Right atrium auricular region (tissue), 2 donors: ENCODE results near the gene SNORC. TPM values are rescaled to one million over a fixed set of nuclear protein-coding genes. Genes with fewer than 3 reads are reported as not detected.
"Not testable (repeated sequence)": the region's sequence is repeated elsewhere in the genome, so short reads cannot be mapped to it uniquely, and the experiment has no call there.

Experiments used
- DNase-seq: peaks from one replicate; pipeline ENCODE4 v3.0.0-alpha.2; 2019; ENCODE audit warnings: low spot score
- H3K27ac ChIP-seq, 2 donors: fragments of 200-600 bp; sonication (generic); 1 replicate in 1 of 2; 2 replicates in 1 of 2; pipeline ENCODE4 v1.5.1; 2016 to 2019
- H3K27me3 ChIP-seq, 2 donors: fragments of 200-600 bp; sonication (generic); one replicate each; pipeline versions ENCODE4 v1.5.1 to v1.6.0; 2017 to 2019
- H3K36me3 ChIP-seq: fragments of 200-600 bp; sonication (generic); one replicate; pipeline ENCODE4 v1.5.1; 2016
- H3K4me1 ChIP-seq, 2 donors: fragments of 200-600 bp; sonication (generic); one replicate each; pipeline versions ENCODE4 v1.5.1 to v1.6.0; 2017 to 2019
- H3K4me3 ChIP-seq, 2 donors: fragments of 200-600 bp; sonication (generic); 1 replicate in 1 of 2; 2 replicates in 1 of 2; pipeline ENCODE4 v1.5.1; 2017 to 2019; ENCODE audit warnings: mild to moderate bottlenecking in 1 of 2, moderate library complexity in 1 of 2
- H3K9me3 ChIP-seq, 2 donors: fragments of 200-600 bp; sonication (generic); one replicate each; pipeline ENCODE4 v1.5.1; 2019
- CTCF ChIP-seq, 2 donors: fragments of 200-600 bp; sonication (generic); IDR thresholded peaks; one replicate each; pipeline ENCODE4 v1.5.1; 2019; ENCODE audit warnings: antibody characterized with exemption in 2 of 2
- total RNA-seq, 2 donors: library from RNA; depleted of rRNA; stranded (reverse); fragments of >200 nt; gene quantifications; one replicate each; pipeline ENCODE4 v1.1.0, GENCODE V29; 2016

SNORC gene
- total RNA-seq, 2 donors from 2014 or later, result 0.12 to 0.30 TPM

GRCh38 chr2:232850039-232850438 lies 20.0 kb upstream of the SNORC start:
- peaks cover 0 to 8% of the 10 kb centered on the region in 2 donors for H3K4me1 ChIP-seq
- H3K27ac ChIP-seq, result no peak overlapping the region
- H3K4me3 ChIP-seq, result no peak overlapping the region
- peaks cover 72% of the 10 kb centered on the region for H3K36me3 ChIP-seq
- DNase-seq, result no peak
- no peaks in the 10 kb centered on the region for H3K27me3 ChIP-seq
- TF ChIP-seq CTCF (IDR thresholded peaks at IDR 0.05), result no peak
- no peaks in the 10 kb centered on the region for H3K9me3 ChIP-seq

GRCh38 chr2:232852081-232852480 lies 18.0 kb upstream of the SNORC start:
- not testable (repeated sequence) for H3K4me1 ChIP-seq, H3K9me3 ChIP-seq, DNase-seq, H3K27me3 ChIP-seq, H3K27ac ChIP-seq, H3K4me3 ChIP-seq
- peaks cover 62% of the 10 kb centered on the region for H3K36me3 ChIP-seq

GRCh38 chr2:232852676-232853075 lies 17.4 kb upstream of the SNORC start:
- H3K9me3 ChIP-seq, result no peaks in the 10 kb centered on the region
- H3K4me3 ChIP-seq, result no peak overlapping the region
- H3K4me1 ChIP-seq, result peaks cover 0 to 8% of the 10 kb centered on the region in 2 donors
- no peak overlapping the region for H3K27ac ChIP-seq
- peaks cover 63% of the 10 kb centered on the region for H3K36me3 ChIP-seq
- TF ChIP-seq CTCF (IDR thresholded peaks at IDR 0.05), result no peak
- no peak for DNase-seq
- H3K27me3 ChIP-seq, result no peaks in the 10 kb centered on the region

- Histone ChIP-seq H3K27me3 (no peaks in the 10 kb centered on the region), H3K4me1 (peaks cover 0 to 8% of the 10 kb centered on the region in 2 donors), H3K4me3 (no peak overlapping the region), H3K27ac (no peak overlapping the region), H3K36me3 (peaks cover 63% of the 10 kb centered on the region), H3K9me3 (no peaks in the 10 kb centered on the region)
- TF ChIP-seq CTCF (IDR thresholded peaks at IDR 0.05), result no peak
- no peak for DNase-seq
These were observed 16.0 kb upstream of the SNORC start for GRCh38 chr2:232854082-232854481.

GRCh38 chr2:232857158-232857563 lies 12.9 kb upstream of the SNORC start:
- no peaks in the 10 kb centered on the region for H3K9me3 ChIP-seq
- no peak for DNase-seq
- H3K27ac ChIP-seq, result no peak overlapping the region
- no peak for TF ChIP-seq CTCF (IDR thresholded peaks at IDR 0.05)
- peaks cover 0 to 8% of the 10 kb centered on the region in 2 donors for H3K4me1 ChIP-seq
- H3K4me3 ChIP-seq, result no peak overlapping the region
- no peaks in the 10 kb centered on the region for H3K27me3 ChIP-seq
- peaks cover 34% of the 10 kb centered on the region for H3K36me3 ChIP-seq

- H3K4me1 ChIP-seq, result no peaks in the 10 kb centered on the region
- no peak for TF ChIP-seq CTCF (IDR thresholded peaks at IDR 0.05)
- H3K9me3 ChIP-seq, result no peaks in the 10 kb centered on the region
- peaks cover 31% of the 10 kb centered on the region for H3K36me3 ChIP-seq
- DNase-seq, result no peak
- no peaks in the 10 kb centered on the region for H3K27me3 ChIP-seq
- no peak overlapping the region for H3K4me3 ChIP-seq
- no peak overlapping the region for H3K27ac ChIP-seq
These were observed 10.6 kb upstream of the SNORC start for GRCh38 chr2:232859385-232859916.
